ENCODE data around the gene ZNF316.
A peak's percentile ranks its signal among the peaks of the same experiment; 100 is the strongest.
"Not testable (repeated sequence)": the region's sequence is repeated elsewhere in the genome, so short reads cannot be mapped to it uniquely, and the experiment has no call there.

The ZNF316 gene

DNA sequence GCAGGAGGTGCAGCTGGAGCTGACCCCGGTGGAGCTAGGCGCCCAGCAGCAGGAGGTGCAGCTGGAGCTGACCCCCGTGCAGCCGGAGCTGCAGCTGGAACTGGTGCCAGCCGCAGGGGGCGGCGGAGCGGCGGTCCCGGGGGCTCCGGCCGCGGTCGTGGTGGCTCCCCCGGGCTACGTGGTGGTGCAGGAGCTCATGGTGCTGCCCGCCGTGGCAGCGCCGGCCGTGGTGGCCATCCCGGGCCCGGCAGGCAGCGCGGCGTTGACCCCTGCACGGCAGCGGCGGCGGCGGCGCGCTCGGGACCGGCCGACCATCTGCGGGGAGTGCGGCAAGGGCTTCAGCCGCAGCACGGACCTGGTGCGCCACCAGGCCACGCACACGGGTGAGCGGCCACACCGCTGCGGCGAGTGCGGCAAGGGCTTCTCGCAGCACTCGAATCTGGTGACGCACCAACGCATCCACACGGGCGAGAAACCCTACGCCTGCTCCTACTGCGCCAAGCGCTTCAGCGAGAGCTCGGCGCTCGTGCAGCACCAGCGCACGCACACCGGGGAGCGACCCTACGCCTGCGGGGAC, 14.9 kb upstream of the ZNF316 start:
- WGBS, 2 experiments (ENCODE audit: insufficient coverage in 2 of 2), result 97 to 98% methylated on average over 65 to 66 of the region's 67 CpGs
- Histone ChIP-seq H3K36me3 (ENCODE audit: control insufficient read depth, insufficient read depth, low read length) (peaks cover 25% of the 10 kb centered on the region), H3K4me1 (ENCODE audit: control insufficient read depth, insufficient read depth, low read length, poor library complexity, severe bottlenecking) (no peaks in the 10 kb centered on the region), H3K27ac (ENCODE audit: low read depth, low read length, severe bottlenecking) (no peak overlapping the region), H3K9me3 (ENCODE audit: control insufficient read depth, low read length) (no peaks in the 10 kb centered on the region), H3K4me3 (ENCODE audit: extremely low read depth, insufficient read depth, low read length, poor library complexity, severe bottlenecking) (no peak overlapping the region)

DNA sequence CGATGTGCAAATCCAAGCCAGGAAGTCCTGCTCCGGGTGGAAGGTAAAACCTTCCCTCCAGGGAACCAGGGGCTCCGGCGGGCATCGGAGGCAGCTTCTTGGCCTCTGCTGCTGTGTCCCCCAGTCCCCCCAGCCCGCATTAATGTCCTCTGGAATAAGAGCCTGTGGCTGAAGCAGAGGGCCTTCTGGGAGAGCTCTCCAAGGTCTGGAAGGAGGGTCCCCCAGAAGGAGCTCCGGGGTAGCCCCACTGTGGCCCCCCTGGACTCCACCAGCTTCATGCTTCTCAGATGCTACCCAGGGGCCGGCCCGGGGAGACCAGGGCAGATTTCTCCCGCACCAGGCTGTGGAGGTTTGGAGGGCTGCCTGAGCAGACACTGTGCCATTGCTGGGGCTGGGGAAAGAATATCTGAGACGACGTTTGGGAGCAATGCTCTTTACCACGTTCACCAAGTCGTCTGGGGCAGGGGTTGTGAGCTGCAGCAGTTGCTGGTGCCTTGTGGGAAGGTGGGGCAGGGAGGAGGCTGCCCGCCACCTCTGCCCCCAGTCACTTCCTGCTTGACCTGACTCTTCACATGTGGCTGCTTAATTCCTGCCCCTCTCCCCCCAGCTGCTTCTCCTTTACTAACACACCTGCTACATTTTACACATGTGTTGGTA, 13.4 kb upstream of the ZNF316 start:
- Histone ChIP-seq H3K27ac (ENCODE audit: low read depth, low read length, severe bottlenecking) (no peak overlapping the region), H3K4me3 (ENCODE audit: extremely low read depth, insufficient read depth, low read length, poor library complexity, severe bottlenecking) (no peak overlapping the region), H3K9me3 (ENCODE audit: control insufficient read depth, low read length) (no peaks in the 10 kb centered on the region), H3K36me3 (ENCODE audit: control insufficient read depth, insufficient read depth, low read length) (peaks cover 19% of the 10 kb centered on the region), H3K4me1 (ENCODE audit: control insufficient read depth, insufficient read depth, low read length, poor library complexity, severe bottlenecking) (no peaks in the 10 kb centered on the region)
- 89 to 93% methylated on average over 13 of the region's 15 CpGs for WGBS, 2 experiments (ENCODE audit: insufficient coverage in 2 of 2)

DNA sequence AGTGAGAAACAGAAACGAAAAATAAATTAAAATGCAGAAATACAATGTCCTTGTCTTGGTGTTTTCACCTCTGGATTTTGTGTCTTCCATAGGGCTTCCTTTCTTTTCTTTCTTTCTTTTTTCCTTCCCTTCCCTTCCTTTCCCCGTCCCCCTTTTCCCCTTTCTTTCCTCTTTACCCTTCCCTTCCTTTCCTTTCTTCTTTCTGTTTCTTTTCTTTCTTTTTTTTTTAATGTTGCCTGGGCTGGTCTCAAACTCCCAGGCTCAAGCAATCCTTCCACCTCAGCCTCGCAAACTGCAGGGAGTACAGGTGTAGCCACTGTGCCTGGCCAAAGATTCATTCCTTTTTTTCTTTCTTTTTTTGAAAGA, 12.9 kb upstream of the ZNF316 start:
- no peak overlapping the region for H3K27ac ChIP-seq (ENCODE audit: low read depth, low read length, severe bottlenecking)
- peaks cover 19% of the 10 kb centered on the region for H3K36me3 ChIP-seq (ENCODE audit: control insufficient read depth, insufficient read depth, low read length)
- no peaks in the 10 kb centered on the region for H3K4me1 ChIP-seq (ENCODE audit: control insufficient read depth, insufficient read depth, low read length, poor library complexity, severe bottlenecking)
- 86 to 100% methylated on average over 1 to 2 of the region's 3 CpGs for WGBS, 2 experiments (ENCODE audit: insufficient coverage in 2 of 2)
- H3K9me3 ChIP-seq (ENCODE audit: control insufficient read depth, low read length), result no peaks in the 10 kb centered on the region
- no peak overlapping the region for H3K4me3 ChIP-seq (ENCODE audit: extremely low read depth, insufficient read depth, low read length, poor library complexity, severe bottlenecking)

DNA sequence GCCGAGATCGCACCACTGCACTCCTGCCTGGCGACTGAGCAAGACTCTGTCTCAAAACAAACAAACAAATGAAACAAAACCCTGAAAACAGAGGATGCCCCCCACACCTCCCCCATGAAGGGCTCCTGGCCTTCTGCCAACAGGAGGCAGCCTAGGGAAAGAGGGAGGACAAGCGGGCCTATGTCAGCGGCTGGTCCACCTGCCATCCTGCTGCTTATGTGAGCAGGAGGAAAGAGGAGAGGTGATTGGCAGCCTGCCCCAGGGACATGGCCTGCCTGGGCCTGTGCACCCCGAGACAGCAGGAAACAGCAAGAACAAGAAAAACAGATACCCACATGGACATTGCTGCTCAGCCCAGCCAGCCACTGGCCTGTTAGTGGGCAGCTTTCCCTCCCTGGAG, 9.1 kb upstream of the ZNF316 start:
- no peak overlapping the region for H3K27ac ChIP-seq (ENCODE audit: low read depth, low read length, severe bottlenecking)
- H3K9me3 ChIP-seq (ENCODE audit: control insufficient read depth, low read length), result no peaks in the 10 kb centered on the region
- H3K4me3 ChIP-seq (ENCODE audit: extremely low read depth, insufficient read depth, low read length, poor library complexity, severe bottlenecking), result no peak overlapping the region
- H3K36me3 ChIP-seq (ENCODE audit: control insufficient read depth, insufficient read depth, low read length), result peaks cover 7% of the 10 kb centered on the region
- H3K4me1 ChIP-seq (ENCODE audit: control insufficient read depth, insufficient read depth, low read length, poor library complexity, severe bottlenecking), result no peaks in the 10 kb centered on the region
- WGBS, 2 experiments (ENCODE audit: insufficient coverage in 2 of 2), result 76 to 93% methylated on average over 3 to 4 of the region's 6 CpGs

DNA sequence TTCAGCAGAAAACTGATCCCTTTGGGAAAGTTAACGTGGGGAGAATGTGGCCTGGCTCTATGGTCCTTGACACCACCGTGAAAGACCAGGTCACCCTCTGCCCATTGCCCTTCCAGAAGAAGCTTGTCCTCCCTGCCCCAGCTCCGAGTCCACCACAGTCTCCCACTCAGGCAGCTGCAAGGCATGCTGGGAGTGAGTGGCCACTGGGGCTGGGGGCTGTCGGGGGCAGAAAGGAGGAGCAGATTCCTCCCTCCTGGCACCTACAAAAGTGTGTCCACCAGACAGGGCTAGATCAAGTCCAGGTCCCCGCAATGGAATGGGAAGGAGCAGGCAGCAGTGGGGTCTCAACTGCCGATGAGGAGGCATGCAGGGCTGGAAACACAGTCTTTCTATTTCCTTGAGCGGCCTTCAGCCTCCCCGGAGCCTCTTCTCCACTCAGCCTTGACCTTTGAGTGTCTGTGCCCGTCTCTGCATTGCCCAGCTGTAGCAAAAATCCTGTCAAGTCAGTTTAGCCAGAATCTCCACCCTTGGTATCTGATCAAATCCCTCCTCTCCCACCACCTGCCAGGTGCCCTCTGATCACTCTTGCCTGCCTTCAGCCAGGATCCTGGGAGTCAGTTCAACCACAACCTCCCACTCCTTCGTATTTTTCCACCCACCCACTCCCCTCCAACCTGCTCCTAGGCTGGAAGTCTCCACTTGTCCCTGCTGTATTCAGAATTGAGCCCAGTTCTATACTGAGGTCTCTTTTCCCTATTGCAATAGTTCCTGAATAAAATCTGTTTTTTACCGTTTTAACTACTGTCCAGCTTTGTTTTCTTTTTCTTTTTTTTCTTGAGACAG, 6.9 kb upstream of the ZNF316 start:
- Histone ChIP-seq H3K27ac (ENCODE audit: low read depth, low read length, severe bottlenecking) (no peak overlapping the region), H3K9me3 (ENCODE audit: control insufficient read depth, low read length) (no peaks in the 10 kb centered on the region), H3K4me3 (ENCODE audit: extremely low read depth, insufficient read depth, low read length, poor library complexity, severe bottlenecking) (no peak overlapping the region), H3K4me1 (ENCODE audit: control insufficient read depth, insufficient read depth, low read length, poor library complexity, severe bottlenecking) (no peaks in the 10 kb centered on the region), H3K36me3 (ENCODE audit: control insufficient read depth, insufficient read depth, low read length) (no peaks in the 10 kb centered on the region)
- 83 to 92% methylated on average over 9 to 10 of the region's 11 CpGs for WGBS, 2 experiments (ENCODE audit: insufficient coverage in 2 of 2)

DNA sequence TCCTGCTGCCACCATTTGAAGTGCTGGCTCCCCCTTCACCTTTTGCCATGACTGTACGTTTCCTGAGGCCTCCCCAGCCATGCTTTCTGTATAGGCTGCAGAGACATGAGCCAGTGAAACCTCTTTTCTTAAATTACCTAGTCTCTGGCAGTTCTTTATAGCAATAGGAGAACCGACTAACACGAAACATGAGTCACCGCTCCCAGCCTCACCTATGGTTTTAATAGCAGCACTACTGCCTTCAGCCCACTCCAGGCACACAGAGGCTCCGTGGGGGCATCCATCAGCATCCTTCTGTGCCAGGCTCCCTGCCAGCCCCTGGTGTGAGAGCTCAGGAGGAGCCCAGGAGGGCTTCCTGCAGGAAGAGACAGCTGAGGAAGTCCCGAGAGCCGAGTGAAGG, 5.5 kb upstream of the ZNF316 start:
- H3K4me3 ChIP-seq (ENCODE audit: extremely low read depth, insufficient read depth, low read length, poor library complexity, severe bottlenecking), result no peak overlapping the region
- WGBS, 2 experiments (ENCODE audit: insufficient coverage in 2 of 2), result 73 to 78% methylated on average over 7 of the region's 7 CpGs
- H3K36me3 ChIP-seq (ENCODE audit: control insufficient read depth, insufficient read depth, low read length), result no peaks in the 10 kb centered on the region
- no peak overlapping the region for H3K27ac ChIP-seq (ENCODE audit: low read depth, low read length, severe bottlenecking)
- no peaks in the 10 kb centered on the region for H3K9me3 ChIP-seq (ENCODE audit: control insufficient read depth, low read length)
- no peaks in the 10 kb centered on the region for H3K4me1 ChIP-seq (ENCODE audit: control insufficient read depth, insufficient read depth, low read length, poor library complexity, severe bottlenecking)

DNA sequence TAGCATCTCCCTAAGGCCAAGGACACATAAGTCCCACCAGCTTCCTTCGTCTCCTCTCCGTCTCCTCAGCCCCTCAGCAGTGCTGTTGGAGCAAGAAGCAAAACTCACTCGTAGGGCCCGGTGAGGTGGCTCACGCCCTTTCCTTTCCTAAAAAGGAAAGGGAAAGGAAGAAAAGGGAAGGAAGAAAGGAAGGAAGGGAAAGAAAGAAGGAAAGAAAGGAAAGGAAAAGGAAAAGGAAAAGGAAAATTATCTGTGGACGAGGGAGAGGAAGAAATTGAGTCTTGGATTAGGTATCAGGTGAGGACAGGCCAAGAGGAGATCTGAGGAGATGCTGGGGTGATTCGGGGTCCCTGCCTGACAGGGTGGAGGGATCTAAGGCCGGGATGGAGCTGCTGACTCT, 3.1 kb upstream of the ZNF316 start:
- Histone ChIP-seq H3K36me3 (ENCODE audit: control insufficient read depth, insufficient read depth, low read length) (peaks cover 1% of the 10 kb centered on the region), H3K4me1 (ENCODE audit: control insufficient read depth, insufficient read depth, low read length, poor library complexity, severe bottlenecking) (peaks cover 4% of the 10 kb centered on the region), H3K9me3 (ENCODE audit: control insufficient read depth, low read length) (no peaks in the 10 kb centered on the region), H3K4me3 (ENCODE audit: extremely low read depth, insufficient read depth, low read length, poor library complexity, severe bottlenecking) (no peak overlapping the region), H3K27ac (ENCODE audit: low read depth, low read length, severe bottlenecking) (no peak overlapping the region)
- 80 to 98% methylated on average over 4 of the region's 8 CpGs for WGBS, 2 experiments (ENCODE audit: insufficient coverage in 2 of 2)

DNA sequence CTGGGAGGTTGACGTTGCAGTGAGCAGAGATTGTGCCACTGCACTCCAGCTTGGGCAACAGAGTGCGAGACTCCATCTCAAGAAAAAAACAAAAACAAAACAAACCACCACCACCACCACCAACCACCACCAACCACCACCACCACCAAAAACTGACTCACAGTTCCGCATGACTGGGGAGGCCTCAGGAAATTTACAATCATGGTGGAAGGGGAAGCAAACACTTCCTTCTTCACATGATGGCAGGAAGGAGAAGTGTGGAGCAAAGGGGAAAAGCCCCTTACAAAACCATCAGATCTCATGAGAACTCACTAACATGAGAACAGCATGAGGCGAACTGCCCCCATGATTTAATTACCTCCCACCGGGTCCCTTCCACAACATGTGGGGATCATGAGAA, 2.1 kb upstream of the ZNF316 start:
- H3K36me3 ChIP-seq (ENCODE audit: control insufficient read depth, insufficient read depth, low read length), result peaks cover 11% of the 10 kb centered on the region
- H3K9me3 ChIP-seq (ENCODE audit: control insufficient read depth, low read length); H3K4me3 ChIP-seq (ENCODE audit: extremely low read depth, insufficient read depth, low read length, poor library complexity, severe bottlenecking); H3K27ac ChIP-seq (ENCODE audit: low read depth, low read length, severe bottlenecking); H3K4me1 ChIP-seq (ENCODE audit: control insufficient read depth, insufficient read depth, low read length, poor library complexity, severe bottlenecking): not testable (repeated sequence)
- 80 to 92% methylated on average over 2 to 3 of the region's 5 CpGs for WGBS, 2 experiments (ENCODE audit: insufficient coverage in 2 of 2)

DNA sequence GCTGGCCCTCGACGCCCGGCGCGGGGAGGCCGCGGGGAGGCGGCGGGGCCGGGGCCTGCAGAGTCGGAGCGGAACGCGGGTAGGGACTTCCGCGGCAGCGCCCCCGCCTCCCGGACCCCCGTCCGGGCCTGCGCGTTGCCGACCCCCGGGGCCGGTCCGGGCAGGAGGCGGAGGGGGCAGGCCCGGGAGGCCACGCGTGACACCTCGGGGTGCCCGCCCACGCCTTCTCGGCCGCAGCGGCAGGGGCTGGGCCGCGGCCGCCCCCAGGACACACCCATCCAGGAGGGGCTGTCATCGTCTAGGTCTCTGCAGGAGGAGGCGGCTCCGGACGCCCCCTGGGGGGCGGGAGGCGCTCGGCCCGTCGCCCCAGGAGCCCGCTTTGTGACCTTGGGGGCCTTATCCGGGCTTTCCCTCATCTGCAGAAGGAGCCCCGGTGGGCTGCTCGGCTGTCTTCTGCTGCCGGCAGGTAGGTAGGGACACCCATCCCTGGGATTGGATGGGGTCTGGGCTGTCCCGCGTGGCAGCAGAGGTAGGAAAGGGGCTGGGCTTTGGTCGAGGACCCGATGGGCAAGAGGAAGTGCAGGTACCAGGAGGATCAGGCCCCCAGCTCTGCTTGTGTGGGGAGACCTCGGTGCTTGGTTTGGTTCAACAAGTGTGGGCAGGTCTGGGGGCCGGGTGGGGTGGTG, 569 bp downstream of the ZNF316 start:
- WGBS, 2 experiments (ENCODE audit: insufficient coverage in 2 of 2), result 6 to 7% methylated on average over 47 to 51 of the region's 60 CpGs
- no peak overlapping the region for H3K27ac ChIP-seq (ENCODE audit: low read depth, low read length, severe bottlenecking)
- H3K9me3 ChIP-seq (ENCODE audit: control insufficient read depth, low read length), result no peaks in the 10 kb centered on the region
- H3K36me3 ChIP-seq (ENCODE audit: control insufficient read depth, insufficient read depth, low read length), result peaks cover 38% of the 10 kb centered on the region
- peak overlapping the region; percentile 57 for H3K4me3 ChIP-seq (ENCODE audit: extremely low read depth, insufficient read depth, low read length, poor library complexity, severe bottlenecking)
- peaks cover 4% of the 10 kb centered on the region for H3K4me1 ChIP-seq (ENCODE audit: control insufficient read depth, insufficient read depth, low read length, poor library complexity, severe bottlenecking)

DNA sequence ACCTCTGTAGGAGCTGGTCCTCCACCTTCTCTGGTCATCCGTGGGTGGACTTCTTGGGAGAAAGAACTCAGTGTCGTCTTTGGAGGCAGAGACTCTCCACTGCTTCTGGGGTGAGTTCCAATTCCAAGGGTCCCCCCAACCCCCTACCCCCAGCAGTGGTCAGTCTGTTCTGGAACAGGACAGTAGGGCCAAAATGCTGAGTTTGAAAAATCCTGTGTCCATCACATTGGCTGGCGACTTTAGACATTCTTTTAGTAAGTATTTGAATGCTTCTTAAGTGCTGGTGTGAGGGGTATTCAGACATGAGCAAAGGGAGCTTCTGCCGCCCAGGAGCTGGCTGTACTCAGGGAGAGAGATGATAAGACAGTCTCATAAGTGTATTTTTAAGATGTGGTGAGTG, 1.9 kb downstream of the ZNF316 start:
- Histone ChIP-seq H3K4me1 (ENCODE audit: control insufficient read depth, insufficient read depth, low read length, poor library complexity, severe bottlenecking) (peaks cover 4% of the 10 kb centered on the region), H3K27ac (ENCODE audit: low read depth, low read length, severe bottlenecking) (no peak overlapping the region), H3K36me3 (ENCODE audit: control insufficient read depth, insufficient read depth, low read length) (peaks cover 52% of the 10 kb centered on the region), H3K9me3 (ENCODE audit: control insufficient read depth, low read length) (no peaks in the 10 kb centered on the region), H3K4me3 (ENCODE audit: extremely low read depth, insufficient read depth, low read length, poor library complexity, severe bottlenecking) (no peak overlapping the region)
- WGBS, 2 experiments (ENCODE audit: insufficient coverage in 2 of 2), result 96 to 100% methylated on average over 4 of the region's 4 CpGs
